Measurements from ENCODE around the gene EHMT2.
"Not testable (repeated sequence)": the region's sequence is repeated elsewhere in the genome, so short reads cannot be mapped to it uniquely, and the experiment has no call there.

Gene EHMT2

GRCh38 chr6:31915351-31915750, 17.9 kb upstream of the EHMT2 start:
- DNase-seq (ENCODE audit: low read depth in 3 of 3): no peak

DNA sequence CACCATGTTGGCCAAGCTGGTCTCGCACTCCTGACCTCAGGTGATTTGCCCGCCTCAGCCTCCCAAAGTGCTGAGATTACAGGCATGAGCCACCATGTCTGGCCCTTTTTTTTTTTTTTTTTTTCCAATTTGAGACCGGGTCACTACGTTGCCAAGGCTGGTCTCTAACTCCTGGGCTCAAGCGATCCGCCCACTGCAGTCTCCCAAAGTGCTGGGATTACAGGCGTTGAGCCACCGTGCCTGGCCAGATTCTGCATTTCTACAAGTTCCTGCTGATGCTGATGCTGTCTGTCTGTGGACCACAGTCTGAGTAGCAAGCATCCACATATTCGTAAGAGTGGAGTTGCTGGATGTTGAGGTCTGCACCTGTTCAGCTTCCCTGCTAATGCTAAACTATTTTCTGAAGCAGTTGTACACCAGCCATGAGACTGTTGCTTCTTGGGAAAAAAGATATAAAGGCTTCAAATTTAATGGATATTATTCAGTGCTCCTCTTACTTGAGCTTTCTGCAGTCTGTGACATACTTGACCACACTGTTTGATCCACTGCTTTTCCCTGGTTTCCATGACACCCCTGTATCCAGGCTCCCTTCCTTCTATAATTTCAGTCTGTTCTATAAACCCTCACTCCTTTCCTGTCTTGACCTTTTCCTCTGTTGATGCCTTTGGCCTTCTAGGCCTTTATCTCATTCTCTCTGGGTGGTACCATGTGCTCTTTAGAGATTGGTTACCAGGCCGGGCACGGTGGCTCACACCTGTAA, 14.5 kb upstream of the EHMT2 start:
- no peak for DNase-seq (ENCODE audit: low read depth in 3 of 3)

DNA sequence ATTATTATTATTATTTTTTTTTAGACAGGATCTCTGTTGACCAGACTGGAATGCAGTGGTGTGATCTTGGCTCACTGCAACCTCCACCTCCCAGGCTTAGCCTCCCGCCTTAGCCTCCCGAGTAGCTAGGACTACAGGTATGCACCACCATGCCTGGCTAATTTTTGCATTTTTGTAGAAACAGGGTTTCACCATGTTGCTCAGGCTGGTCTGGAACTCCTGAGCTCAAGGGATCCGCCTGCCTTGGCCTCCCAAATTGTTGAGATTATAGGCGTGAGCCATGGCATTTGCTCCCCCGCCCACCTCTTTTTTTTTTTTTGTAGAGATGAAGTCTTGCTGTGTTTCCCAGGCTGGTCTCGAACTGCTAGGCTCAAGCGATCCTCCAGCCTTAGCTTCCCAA, 11.8 kb upstream of the EHMT2 start:
- not testable (repeated sequence) for DNase-seq (ENCODE audit: low read depth in 3 of 3)

GRCh38 chr6:31908791-31909190, 11.3 kb upstream of the EHMT2 start:
- DNase-seq (ENCODE audit: low read depth in 3 of 3): no peak

DNA sequence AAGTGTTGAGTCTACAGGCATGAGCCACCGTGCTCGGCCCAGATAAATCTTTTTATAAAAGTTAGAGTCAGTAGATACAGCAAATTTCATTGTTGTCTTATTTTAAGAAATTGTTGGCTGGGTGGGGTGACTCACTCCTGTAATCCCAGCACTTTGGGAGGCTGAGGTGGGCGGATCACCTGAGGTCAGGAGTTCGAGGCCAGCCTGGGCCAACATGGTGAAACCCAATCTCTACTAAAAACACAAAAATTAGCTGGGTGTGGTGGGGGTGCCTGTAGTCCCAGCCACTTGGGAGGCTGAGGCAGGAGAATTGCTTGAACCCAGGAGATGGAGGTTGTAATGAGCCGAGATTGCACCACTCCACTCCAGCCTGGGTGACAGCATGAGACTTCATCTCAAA, 10.8 kb upstream of the EHMT2 start:
- DNase-seq (ENCODE audit: low read depth in 3 of 3): not testable (repeated sequence)

DNA sequence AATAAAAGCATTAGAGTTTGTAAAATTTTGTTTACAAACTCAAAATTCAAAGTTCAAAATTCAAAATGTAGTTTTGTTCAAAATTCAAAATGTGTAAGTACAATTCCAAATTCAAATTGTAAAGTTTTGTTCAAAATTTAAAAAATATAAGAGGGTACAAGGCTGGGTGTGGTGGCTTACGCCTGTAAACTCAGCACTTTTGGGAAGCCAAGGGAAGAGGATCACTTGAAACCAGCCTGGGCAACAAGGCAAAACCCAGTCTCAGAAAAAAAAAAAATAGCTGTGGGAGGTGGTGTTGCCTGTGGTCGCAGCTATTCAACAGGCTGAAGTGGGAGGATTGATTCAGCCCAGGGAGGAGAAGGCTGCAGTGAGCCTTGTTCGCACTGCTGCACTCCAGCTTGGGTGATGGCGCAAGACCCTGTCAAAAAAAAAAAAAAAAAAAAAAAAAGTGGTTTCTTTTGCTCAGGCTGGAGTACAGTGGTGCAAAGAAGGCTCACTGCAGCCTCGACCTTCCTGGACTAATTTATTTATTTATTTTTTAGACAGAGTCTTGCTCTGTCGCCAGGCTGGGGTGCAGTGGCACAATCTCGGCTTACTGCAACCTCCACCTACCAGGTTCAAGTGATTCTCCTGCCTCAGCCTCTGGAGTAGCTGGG, 9.8 kb upstream of the EHMT2 start:
- no peak for DNase-seq (ENCODE audit: low read depth in 3 of 3)

DNA sequence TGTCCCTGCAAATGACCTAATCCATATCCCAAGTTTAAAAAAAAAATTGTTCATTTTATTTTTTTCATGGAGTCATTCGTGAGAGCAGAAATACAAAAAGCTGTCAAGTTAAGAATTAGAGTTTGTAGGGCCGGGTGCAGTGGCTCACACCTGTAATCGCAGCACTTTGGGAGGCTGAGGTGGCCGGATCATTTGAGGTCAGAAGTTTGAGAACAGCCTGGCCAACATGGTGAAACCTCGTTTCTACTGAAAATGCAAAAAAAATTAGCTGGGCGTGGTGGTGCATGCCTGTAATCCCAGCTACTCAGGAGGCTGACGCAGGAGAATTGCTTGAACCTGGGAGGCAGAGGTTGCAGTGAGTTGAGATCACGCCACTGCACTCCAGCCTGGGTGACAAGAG, 9.2 kb upstream of the EHMT2 start:
- not testable (repeated sequence) for DNase-seq (ENCODE audit: low read depth in 3 of 3)

DNA sequence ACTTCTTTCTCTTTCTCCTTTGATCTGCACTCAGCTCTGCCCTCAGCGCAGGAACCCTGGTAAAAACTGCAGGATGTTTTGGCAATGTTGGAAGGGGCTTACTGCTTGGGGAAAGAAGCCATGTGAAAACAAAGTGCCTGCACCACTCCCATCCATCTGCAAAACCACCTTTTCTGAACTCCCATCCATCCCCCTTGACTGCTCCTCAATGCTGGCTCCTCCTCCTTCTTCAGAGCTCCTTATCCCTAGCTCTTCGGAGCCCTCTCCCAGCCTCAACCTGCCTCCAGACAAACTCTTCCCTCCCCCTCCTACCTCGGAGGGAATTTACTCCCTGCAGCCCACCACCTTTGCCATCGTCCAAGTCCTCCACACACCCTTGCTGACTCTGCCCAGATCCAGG, 8.6 kb upstream of the EHMT2 start:
- no peak for DNase-seq (ENCODE audit: low read depth in 3 of 3)

- DNase-seq (ENCODE audit: low read depth in 3 of 3): no peak
Measured at GRCh38 chr6:31905041-31905440, 7.5 kb upstream of the EHMT2 start.

GRCh38 chr6:31903957-31904356, 6.5 kb upstream of the EHMT2 start:
- DNase-seq (ENCODE audit: low read depth in 3 of 3): no peak

DNA sequence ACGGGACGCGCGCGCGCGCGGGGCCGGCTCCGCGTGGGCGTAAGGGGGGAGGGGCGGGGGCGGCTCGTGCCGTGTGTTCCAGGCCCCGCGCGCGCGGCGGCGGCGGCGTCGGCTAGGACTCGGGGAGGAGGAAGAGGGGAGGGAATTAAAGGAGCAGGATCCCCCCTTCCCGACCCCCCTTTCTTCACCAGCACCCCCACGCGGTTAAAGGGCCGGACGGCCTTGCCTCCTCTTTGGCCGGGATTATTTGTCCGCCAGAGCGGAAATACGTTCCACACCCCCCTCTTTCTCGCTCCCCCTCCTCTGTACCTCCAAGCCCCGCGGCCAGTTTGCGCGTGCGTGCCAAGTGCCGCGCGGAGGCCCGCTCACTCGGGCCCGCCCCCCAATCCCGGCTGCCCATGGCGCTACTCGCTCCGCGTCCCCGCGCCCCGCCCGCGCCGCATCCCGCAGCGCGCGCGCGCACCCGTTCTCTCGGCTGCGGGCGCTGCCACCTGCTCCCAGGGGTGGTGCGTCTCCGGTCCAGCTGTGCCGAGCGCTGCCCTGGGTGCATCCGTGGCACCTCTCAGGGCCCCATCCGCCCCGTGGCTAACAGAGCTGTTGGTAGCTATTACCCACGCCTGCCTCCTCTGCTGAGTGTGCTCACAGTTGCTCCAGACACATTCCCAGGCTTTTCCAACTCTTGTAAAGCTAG, 4.6 kb upstream of the EHMT2 start, which contains the start of gene ZBTB12:
Gene ZBTB12 (minus strand): TSS at position 134 of the 691 bp plus-strand sequence. CDS start 781 bp downstream, outside the sequence.
- DNase-seq (ENCODE audit: low read depth in 3 of 3): peak; percentile 68 to 71 (median 69)

- DNase-seq (ENCODE audit: low read depth in 3 of 3): peak; percentile 50 to 63 (median 62)
Measured at GRCh38 chr6:31901415-31901952, 4.0 kb upstream of the EHMT2 start.

- DNase-seq (ENCODE audit: low read depth in 3 of 3): no peak
Measured at GRCh38 chr6:31900917-31901414, 3.5 kb upstream of the EHMT2 start.

DNA sequence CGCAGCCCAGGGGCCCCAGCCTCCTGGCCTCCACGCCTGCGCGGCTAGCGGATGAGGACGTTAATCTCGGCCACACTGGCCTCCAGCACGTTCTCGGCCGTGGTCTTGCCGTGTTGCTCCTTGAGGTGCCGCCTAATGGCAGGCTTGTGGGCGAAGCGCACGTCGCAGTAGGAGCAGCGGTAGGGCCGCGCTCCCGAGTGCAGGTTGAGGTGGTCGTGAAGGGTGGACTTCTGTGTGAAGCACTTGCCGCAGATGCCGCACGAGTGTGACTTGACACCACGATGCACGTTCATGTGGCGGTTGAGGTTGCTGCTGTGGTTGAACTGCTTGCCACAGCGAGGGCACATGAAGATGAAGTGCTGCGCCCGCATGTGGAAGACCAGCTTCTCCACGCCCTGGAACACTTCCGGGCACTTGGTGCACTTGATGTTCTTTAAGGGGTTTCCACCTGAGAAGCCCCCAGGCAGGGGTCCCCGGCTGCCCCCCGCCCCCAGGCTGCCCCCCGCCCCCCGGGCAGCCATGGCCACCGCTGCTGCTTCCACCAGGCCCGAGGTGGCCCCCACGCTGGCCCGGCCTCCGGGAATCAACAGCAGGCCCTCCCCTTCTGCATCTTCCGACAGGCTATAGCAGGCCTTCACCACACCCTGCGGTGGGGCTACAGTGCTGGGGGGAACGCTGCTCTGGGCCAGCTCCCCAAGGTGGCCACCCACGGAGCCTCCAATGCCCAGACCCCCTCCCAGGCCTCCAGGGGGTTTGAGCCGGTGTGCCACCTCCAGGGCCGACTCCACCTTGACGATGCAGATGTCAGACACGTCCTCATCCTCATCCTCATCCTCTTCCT, 2.6 kb upstream of the EHMT2 start:
- no peak for DNase-seq (ENCODE audit: low read depth in 3 of 3)

DNA sequence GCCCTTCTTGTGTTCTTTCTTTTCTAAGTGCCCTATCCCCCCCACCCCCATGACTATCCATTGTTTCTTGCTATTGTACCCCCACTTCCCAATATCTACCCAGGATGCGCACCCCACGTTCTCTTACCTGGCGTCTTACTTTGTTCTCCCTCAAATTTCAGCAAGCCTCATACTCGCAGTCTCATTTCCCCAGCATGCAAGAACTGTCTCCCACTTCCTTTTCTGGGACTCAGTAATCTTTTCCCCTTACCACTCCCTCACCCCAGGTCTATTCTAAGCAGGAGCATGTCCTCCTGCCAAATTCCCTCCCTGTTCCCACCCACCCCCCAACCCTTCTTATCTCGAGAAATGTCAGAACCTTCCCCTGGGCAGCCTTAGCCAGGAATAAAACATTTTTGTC, 1.7 kb upstream of the EHMT2 start:
- no peak for DNase-seq (ENCODE audit: low read depth in 3 of 3)

GRCh38 chr6:31898383-31899011, 999 bp upstream of the EHMT2 start:
- DNase-seq (ENCODE audit: low read depth in 3 of 3): no peak

DNA sequence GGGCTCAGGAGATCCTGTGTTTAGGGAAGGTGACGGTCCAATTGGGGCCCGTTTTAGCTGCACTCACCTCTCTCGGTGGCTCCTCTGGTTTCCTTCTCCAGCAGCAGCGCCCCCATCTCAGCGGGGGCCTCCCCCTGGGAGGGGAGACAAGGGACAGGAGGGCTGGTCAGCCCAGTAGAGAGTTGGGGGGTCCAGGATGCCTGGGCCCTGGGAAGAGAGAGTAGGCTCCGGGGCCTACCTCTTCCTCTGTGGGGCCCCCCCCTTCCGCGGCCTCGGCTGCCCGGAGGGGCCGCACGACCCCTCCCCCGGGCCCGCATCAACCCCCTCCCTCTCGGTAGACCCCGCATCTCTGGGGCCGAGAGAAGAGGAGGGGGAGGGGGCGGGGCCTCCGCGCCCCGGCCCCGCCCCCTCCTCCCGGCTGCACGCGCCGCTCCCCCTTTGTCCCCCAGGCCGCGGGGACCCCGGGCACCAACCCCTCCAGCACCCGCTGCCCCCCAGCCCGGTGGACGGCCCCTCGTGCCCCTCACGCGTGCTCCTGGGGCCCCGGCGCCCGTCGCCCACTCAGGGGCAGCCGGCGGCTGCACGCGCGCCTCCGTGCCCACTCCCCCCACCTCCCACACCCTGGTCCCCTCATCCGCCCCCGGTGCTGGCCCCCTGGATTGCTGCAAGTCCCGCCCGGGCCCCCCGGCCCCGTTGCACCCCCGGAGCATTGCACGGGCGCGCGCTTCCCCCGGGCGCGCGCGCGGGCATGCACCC, 464 bp downstream of the EHMT2 start:
- DNase-seq (ENCODE audit: low read depth in 3 of 3): no peak

DNA sequence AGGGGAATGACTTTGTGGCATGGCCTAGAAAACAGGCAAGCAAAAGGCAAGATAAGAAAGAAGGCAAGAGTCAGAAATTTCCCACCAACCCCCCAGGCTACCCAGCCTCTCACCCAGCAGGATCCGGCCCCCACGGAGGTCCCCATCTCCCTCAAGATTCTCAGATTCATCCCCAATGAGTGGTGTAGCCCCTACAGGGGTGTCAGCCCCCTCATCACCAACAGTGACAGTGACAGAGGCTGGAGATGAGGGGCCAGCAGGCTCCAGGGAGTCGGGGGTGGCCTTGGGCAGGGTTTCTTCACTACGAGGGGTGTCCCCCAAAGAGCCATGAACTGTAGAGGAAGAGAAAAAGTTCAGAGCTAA, 1.0 kb downstream of the EHMT2 start:
- DNase-seq (ENCODE audit: low read depth in 3 of 3): no peak

- no peak for DNase-seq (ENCODE audit: low read depth in 3 of 3)
Measured at GRCh38 chr6:31892821-31893220, 4.7 kb downstream of the EHMT2 start.

GRCh38 chr6:31889331-31889972, 8.0 kb downstream of the EHMT2 start:
- DNase-seq (ENCODE audit: low read depth in 3 of 3): no peak
